ENCODE data around the gene RASAL2. TPM values are rescaled to one million over a fixed set of nuclear protein-coding genes. Genes with fewer than 3 reads are reported as not detected.

The RASAL2 gene
- total RNA-seq, 5 donors from 2014 or later (not counting 1 experiment from before 2014, with no cell fraction given) = 0.05 to 0.19 (median 0.11) TPM; not detected in 1

DNA sequence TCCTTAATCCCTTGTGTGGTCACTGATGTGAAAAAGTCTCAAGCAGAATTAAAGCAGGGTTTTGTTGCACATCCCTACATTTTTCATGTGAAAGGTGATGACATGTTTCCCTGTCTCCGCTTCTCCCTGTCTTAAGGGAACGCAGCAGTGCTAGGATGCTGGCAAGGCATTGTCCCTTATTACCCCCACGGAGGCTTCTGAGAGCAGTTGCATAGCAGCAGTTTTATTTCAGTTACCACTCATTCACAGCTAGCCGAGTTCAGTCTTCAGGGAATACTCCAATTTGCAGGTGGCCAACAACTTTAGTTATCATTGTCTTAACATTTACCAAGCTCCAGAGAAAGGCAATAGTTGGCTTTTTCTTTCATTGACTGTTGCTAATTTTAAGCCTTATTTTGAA lies 313.8 kb downstream of the RASAL2 start:
- Histone ChIP-seq H3K36me3 (ENCODE audit: control insufficient read depth in 2 of 2, extremely low read depth in 1 of 2, insufficient read depth in 1 of 2, low read length in 1 of 2) (no peaks in the 10 kb centered on the region), H3K27me3 (replicated peaks in 1 of 2; ENCODE audit: control insufficient read depth in 2 of 2, extremely low read depth in 1 of 2, insufficient read depth in 2 of 2, low read length in 1 of 2) (no peaks in the 10 kb centered on the region), H3K4me3 (ENCODE audit: control insufficient read depth in 1 of 2, extremely low read depth in 1 of 2, low read length in 1 of 2) (no peak overlapping the region), H3K27ac (ENCODE audit: low read length) (no peak overlapping the region), H3K4me1 (ENCODE audit: control insufficient read depth in 1 of 2, extremely low read depth in 1 of 2, insufficient read depth in 2 of 2, low read length in 2 of 2) (no peaks in the 10 kb centered on the region), H3K9me3 (no peaks in the 10 kb centered on the region)
- Mint-ChIP-seq H3K27ac (no peak overlapping the region), H3K4me1 (peaks cover 0 to 2% (median 0%) of the 10 kb centered on the region in 3 donors), H3K4me3 (no peak overlapping the region), H3K27me3 (peaks cover 9 to 20% of the 10 kb centered on the region in 2 donors), H3K9me3 (peaks cover 5 to 9% (median 6%) of the 10 kb centered on the region in 3 donors), H3K36me3 (no peaks in the 10 kb centered on the region)
- ATAC-seq (replicated peaks in 1 of 4) = no peak
- no peak for DNase-seq
- ChIA-PET CTCF (no interaction called here), POLR2A (no interaction called here)
- 94% methylated on average over 3 of the region's 4 CpGs for WGBS (ENCODE audit: insufficient coverage)

DNA sequence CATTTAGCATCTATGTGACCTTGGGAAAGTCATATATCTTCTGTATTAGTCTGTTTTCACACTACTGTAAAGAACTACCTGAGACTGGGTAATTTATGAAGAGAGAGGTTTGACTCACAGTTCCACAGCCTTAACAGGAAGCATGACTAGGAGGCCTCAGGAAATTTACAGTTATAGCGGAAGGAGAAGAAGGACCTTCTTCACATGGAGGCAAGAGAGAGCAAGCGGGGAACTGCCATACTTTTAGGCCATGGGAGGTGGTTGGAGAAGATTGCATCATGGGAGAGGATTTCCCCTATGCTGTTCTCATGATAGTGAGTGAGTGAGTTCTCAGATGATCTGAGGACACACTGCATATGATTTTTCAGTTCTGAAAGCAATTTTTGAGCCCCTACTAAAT lies 315.0 kb downstream of the RASAL2 start:
- DNase-seq (no peak), ATAC-seq (replicated peaks in 1 of 4) (no peak)
- Histone ChIP-seq H3K27ac (ENCODE audit: low read length) (no peak overlapping the region), H3K9me3 (no peaks in the 10 kb centered on the region), H3K27me3 (replicated peaks in 1 of 2; ENCODE audit: control insufficient read depth in 2 of 2, extremely low read depth in 1 of 2, insufficient read depth in 2 of 2, low read length in 1 of 2) (no peaks in the 10 kb centered on the region), H3K4me3 (ENCODE audit: control insufficient read depth in 1 of 2, extremely low read depth in 1 of 2, low read length in 1 of 2) (no peak overlapping the region), H3K4me1 (ENCODE audit: control insufficient read depth in 1 of 2, extremely low read depth in 1 of 2, insufficient read depth in 2 of 2, low read length in 2 of 2) (no peaks in the 10 kb centered on the region), H3K36me3 (ENCODE audit: control insufficient read depth in 2 of 2, extremely low read depth in 1 of 2, insufficient read depth in 1 of 2, low read length in 1 of 2) (no peaks in the 10 kb centered on the region)
- Mint-ChIP-seq H3K4me1 (peaks cover 0 to 2% (median 0%) of the 10 kb centered on the region in 3 donors), H3K27ac (no peak overlapping the region), H3K4me3 (no peak overlapping the region), H3K27me3 (peaks cover 9 to 15% of the 10 kb centered on the region in 2 donors), H3K9me3 (peaks cover 5 to 14% (median 6%) of the 10 kb centered on the region in 3 donors), H3K36me3 (no peaks in the 10 kb centered on the region)
- 90% methylated on average over 2 of the region's 2 CpGs for WGBS (ENCODE audit: insufficient coverage)
- ChIA-PET CTCF (no interaction called here), POLR2A (no interaction called here)

DNA sequence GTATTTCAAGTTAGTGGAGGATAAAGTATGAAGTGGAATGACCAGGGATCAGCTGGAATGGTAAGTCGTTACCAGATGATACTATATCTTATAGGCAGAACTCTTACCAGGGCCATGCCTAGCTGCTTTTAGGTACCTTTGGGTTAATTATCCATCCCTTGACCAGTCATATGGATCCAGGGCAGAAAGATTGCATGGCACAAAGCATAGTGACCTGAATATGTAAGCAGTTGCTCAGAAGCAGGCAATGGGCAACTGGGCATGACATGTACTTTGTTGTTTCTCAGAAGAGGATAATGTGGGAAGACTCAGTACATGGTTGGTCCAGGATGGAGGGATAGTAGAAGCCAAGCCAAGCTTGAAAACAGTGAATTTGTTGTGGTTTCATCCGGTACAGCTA lies 315.6 kb downstream of the RASAL2 start:
- H3K27ac ChIP-seq (ENCODE audit: low read length) = no peak overlapping the region
- H3K9me3 Mint-ChIP-seq = peaks cover 5 to 14% (median 6%) of the 10 kb centered on the region in 3 donors
- no peak for ATAC-seq (replicated peaks in 1 of 4)
- ChIA-PET POLR2A (no interaction called here), CTCF (interaction anchor here in 1 of 2 donors (1.0 kb wide), 1 partner anchor 10 kb away, joined by 3 read pairs; no protein-coding TSS in a partner anchor)
- no peaks in the 10 kb centered on the region for H3K9me3 ChIP-seq
- WGBS (ENCODE audit: insufficient coverage) = 83% methylated on average over 1 of the region's 2 CpGs
- peaks cover 9 to 15% of the 10 kb centered on the region in 2 donors for H3K27me3 Mint-ChIP-seq
- DNase-seq = no peak
- H3K36me3 ChIP-seq (ENCODE audit: control insufficient read depth in 2 of 2, extremely low read depth in 1 of 2, insufficient read depth in 1 of 2, low read length in 1 of 2) = no peaks in the 10 kb centered on the region
- H3K27ac Mint-ChIP-seq = no peak overlapping the region
- H3K4me1 ChIP-seq (ENCODE audit: control insufficient read depth in 1 of 2, extremely low read depth in 1 of 2, insufficient read depth in 2 of 2, low read length in 2 of 2) = no peaks in the 10 kb centered on the region
- H3K4me3 ChIP-seq (ENCODE audit: control insufficient read depth in 1 of 2, extremely low read depth in 1 of 2, low read length in 1 of 2) = no peak overlapping the region
- H3K4me3 Mint-ChIP-seq = no peak overlapping the region
- no peaks in the 10 kb centered on the region for H3K27me3 ChIP-seq (replicated peaks in 1 of 2; ENCODE audit: control insufficient read depth in 2 of 2, extremely low read depth in 1 of 2, insufficient read depth in 2 of 2, low read length in 1 of 2)
- H3K4me1 Mint-ChIP-seq = peaks cover 0 to 2% (median 0%) of the 10 kb centered on the region in 3 donors
- no peaks in the 10 kb centered on the region for H3K36me3 Mint-ChIP-seq

DNA sequence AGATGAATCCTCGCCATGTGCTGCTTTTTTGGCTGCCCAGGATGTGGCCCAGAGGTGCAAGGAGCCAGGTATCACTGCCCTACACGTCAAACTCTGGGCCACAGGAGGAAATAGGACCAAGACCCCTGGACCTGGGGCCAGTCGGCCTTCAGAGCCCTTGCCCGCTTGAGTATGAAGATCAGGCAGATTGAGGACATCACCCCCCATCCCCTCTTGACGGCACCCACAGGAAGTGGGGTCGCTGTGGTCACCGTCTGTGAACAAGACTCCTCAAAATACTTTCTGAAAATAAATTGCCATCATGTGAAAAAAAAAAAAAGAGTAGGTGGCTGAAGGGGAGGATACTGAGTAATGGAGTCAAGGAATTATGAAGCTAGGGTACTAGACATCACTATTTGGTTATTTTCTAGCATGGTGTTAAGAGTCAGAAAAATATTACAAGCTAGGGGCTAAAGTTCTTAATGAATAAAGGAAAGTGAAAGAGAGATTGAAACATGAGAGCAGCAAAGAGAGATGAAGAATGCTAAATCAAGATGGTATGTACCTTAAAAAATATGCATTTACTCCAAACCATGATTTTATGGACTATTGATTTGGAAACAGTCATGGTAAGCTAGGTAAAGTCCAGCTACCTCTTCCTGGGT lies 318.0 kb downstream of the RASAL2 start:
- Histone ChIP-seq H3K4me3 (ENCODE audit: control insufficient read depth in 1 of 2, extremely low read depth in 1 of 2, low read length in 1 of 2) (no peak overlapping the region), H3K27me3 (replicated peaks in 1 of 2; ENCODE audit: control insufficient read depth in 2 of 2, extremely low read depth in 1 of 2, insufficient read depth in 2 of 2, low read length in 1 of 2) (no peaks in the 10 kb centered on the region), H3K27ac (ENCODE audit: low read length) (no peak overlapping the region), H3K36me3 (ENCODE audit: control insufficient read depth in 2 of 2, extremely low read depth in 1 of 2, insufficient read depth in 1 of 2, low read length in 1 of 2) (no peaks in the 10 kb centered on the region), H3K4me1 (ENCODE audit: control insufficient read depth in 1 of 2, extremely low read depth in 1 of 2, insufficient read depth in 2 of 2, low read length in 2 of 2) (no peaks in the 10 kb centered on the region), H3K9me3 (no peaks in the 10 kb centered on the region)
- H3K27me3 Mint-ChIP-seq = peaks cover 9 to 10% of the 10 kb centered on the region in 2 donors
- ATAC-seq (replicated peaks in 1 of 4) = no peak
- peaks cover 0 to 2% (median 0%) of the 10 kb centered on the region in 3 donors for H3K4me1 Mint-ChIP-seq
- ChIA-PET POLR2A (no interaction called here), CTCF (no interaction called here)
- H3K4me3 Mint-ChIP-seq = no peak overlapping the region
- DNase-seq = no peak
- H3K9me3 Mint-ChIP-seq = peaks cover 5 to 17% (median 13%) of the 10 kb centered on the region in 3 donors
- 66% methylated on average over 4 of the region's 7 CpGs for WGBS (ENCODE audit: insufficient coverage)
- H3K36me3 Mint-ChIP-seq = no peaks in the 10 kb centered on the region
- H3K27ac Mint-ChIP-seq = no peak overlapping the region

DNA sequence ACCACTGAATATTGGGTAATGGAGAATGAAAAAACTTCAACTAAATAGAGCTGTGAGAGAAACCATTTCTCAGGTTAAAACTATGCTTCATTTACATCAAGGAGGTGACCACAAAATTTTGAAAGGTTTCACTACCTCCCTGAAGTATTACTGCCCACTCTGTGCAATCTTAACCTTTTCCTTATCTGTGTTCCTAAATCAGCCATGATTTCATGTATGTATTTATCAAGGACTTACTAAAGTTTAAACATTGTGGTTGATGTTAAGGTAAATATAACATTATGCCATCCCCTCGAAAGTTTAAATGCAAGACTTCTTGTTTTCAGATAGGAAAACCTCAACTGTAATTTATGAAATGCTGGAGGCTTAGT lies 318.5 kb downstream of the RASAL2 start:
- H3K27ac ChIP-seq (ENCODE audit: low read length) = no peak overlapping the region
- no peak overlapping the region for H3K4me3 ChIP-seq (ENCODE audit: control insufficient read depth in 1 of 2, extremely low read depth in 1 of 2, low read length in 1 of 2)
- Mint-ChIP-seq H3K9me3 (peaks cover 5 to 21% (median 16%) of the 10 kb centered on the region in 3 donors), H3K27me3 (peaks cover 9 to 10% of the 10 kb centered on the region in 2 donors), H3K4me3 (no peak overlapping the region), H3K27ac (no peak overlapping the region), H3K4me1 (peaks cover 0 to 2% (median 0%) of the 10 kb centered on the region in 3 donors), H3K36me3 (no peaks in the 10 kb centered on the region)
- DNase-seq (no peak), ATAC-seq (replicated peaks in 1 of 4) (no peak)
- POLR2A ChIA-PET = no interaction called here
- H3K36me3 ChIP-seq (ENCODE audit: control insufficient read depth in 2 of 2, extremely low read depth in 1 of 2, insufficient read depth in 1 of 2, low read length in 1 of 2) = no peaks in the 10 kb centered on the region
- H3K27me3 ChIP-seq (replicated peaks in 1 of 2; ENCODE audit: control insufficient read depth in 2 of 2, extremely low read depth in 1 of 2, insufficient read depth in 2 of 2, low read length in 1 of 2) = no peaks in the 10 kb centered on the region
- CTCF ChIA-PET = interaction anchor here in 1 of 2 donors (0.6 kb wide), 1 partner anchor 1835 kb away, joined by 3 read pairs; no protein-coding TSS in a partner anchor
- H3K9me3 ChIP-seq = no peaks in the 10 kb centered on the region
- H3K4me1 ChIP-seq (ENCODE audit: control insufficient read depth in 1 of 2, extremely low read depth in 1 of 2, insufficient read depth in 2 of 2, low read length in 2 of 2) = no peaks in the 10 kb centered on the region
- no CpG with 5 or more reads among the region's 1 CpG for WGBS (ENCODE audit: insufficient coverage)

DNA sequence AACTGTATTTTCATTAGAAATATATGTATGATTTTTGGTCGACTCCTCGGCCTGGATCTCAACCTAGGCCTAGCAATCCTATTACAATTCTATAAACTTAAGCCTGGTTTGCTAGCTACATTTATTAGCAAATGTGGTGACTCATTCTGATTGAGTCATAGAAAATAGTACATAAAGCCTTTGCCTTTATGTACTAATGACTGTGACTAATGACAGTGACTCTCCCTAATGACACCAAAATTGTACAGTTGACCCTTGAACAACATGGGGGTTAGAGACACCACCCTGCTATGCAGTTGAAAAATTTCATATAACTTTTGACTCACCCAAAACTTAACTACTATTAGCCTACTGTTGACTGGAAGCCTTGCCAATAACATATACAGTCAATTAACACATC lies 324.0 kb downstream of the RASAL2 start:
- no CpG with 5 or more reads among the region's 2 CpGs for WGBS (ENCODE audit: insufficient coverage)
- H3K4me3 ChIP-seq (ENCODE audit: control insufficient read depth in 1 of 2, extremely low read depth in 1 of 2, low read length in 1 of 2) = no peak overlapping the region
- no peak for ATAC-seq (replicated peaks in 1 of 4)

More for the DNA sequence above, 324.0 kb downstream of the RASAL2 start:
- Mint-ChIP-seq H3K27me3 (no peaks in the 10 kb centered on the region), H3K36me3 (no peaks in the 10 kb centered on the region), H3K27ac (no peak overlapping the region), H3K4me1 (no peaks in the 10 kb centered on the region), H3K9me3 (peaks cover 3 to 12% (median 10%) of the 10 kb centered on the region in 3 donors), H3K4me3 (no peak overlapping the region)
- no peak for DNase-seq
- Histone ChIP-seq H3K4me1 (ENCODE audit: control insufficient read depth in 1 of 2, extremely low read depth in 1 of 2, insufficient read depth in 2 of 2, low read length in 2 of 2) (no peaks in the 10 kb centered on the region), H3K36me3 (ENCODE audit: control insufficient read depth in 2 of 2, extremely low read depth in 1 of 2, insufficient read depth in 1 of 2, low read length in 1 of 2) (no peaks in the 10 kb centered on the region), H3K9me3 (no peaks in the 10 kb centered on the region), H3K27ac (ENCODE audit: low read length) (no peak overlapping the region), H3K27me3 (replicated peaks in 1 of 2; ENCODE audit: control insufficient read depth in 2 of 2, extremely low read depth in 1 of 2, insufficient read depth in 2 of 2, low read length in 1 of 2) (no peaks in the 10 kb centered on the region)
- ChIA-PET CTCF (no interaction called here), POLR2A (no interaction called here)

All from T-cell (primary cell).